Activated gamma-delta T cell (primary cell): ENCODE results near the gene CERS6.
"Not testable (repeated sequence)": the region's sequence is repeated elsewhere in the genome, so short reads cannot be mapped to it uniquely, and the experiment has no call there.

Experiments used
- DNase-seq: peaks from one replicate; lab custom pipeline; 2025; lab: John Stamatoyannopoulos, UW

Gene CERS6

GRCh38 chr2:168773719-168774521 lies 317.8 kb downstream of the CERS6 start:
- no peak for DNase-seq

- no peak for DNase-seq
Measured at GRCh38 chr2:168775837-168776236, 319.8 kb downstream of the CERS6 start.

GRCh38 chr2:168780669-168781071 lies 324.6 kb downstream of the CERS6 start:
- DNase-seq = no peak

GRCh38 chr2:168781191-168781817 lies 325.2 kb downstream of the CERS6 start:
- no peak for DNase-seq

- no peak for DNase-seq
Measured at GRCh38 chr2:168782271-168782670, 326.2 kb downstream of the CERS6 start.

GRCh38 chr2:168784993-168785392 lies 328.9 kb downstream of the CERS6 start:
- DNase-seq = no peak

GRCh38 chr2:168787098-168787781 lies 331.2 kb downstream of the CERS6 start:
- DNase-seq = no peak

GRCh38 chr2:168787782-168788376 lies 331.8 kb downstream of the CERS6 start:
- DNase-seq = no peak

GRCh38 chr2:168789776-168790175 lies 333.7 kb downstream of the CERS6 start:
- DNase-seq = no peak

GRCh38 chr2:168790226-168790902 lies 334.3 kb downstream of the CERS6 start:
- no peak for DNase-seq

GRCh38 chr2:168791140-168791539 lies 335.1 kb downstream of the CERS6 start:
- DNase-seq = not testable (repeated sequence)

GRCh38 chr2:168793596-168793995 lies 337.5 kb downstream of the CERS6 start:
- no peak for DNase-seq

GRCh38 chr2:168794968-168795367 lies 338.9 kb downstream of the CERS6 start:
- DNase-seq = no peak

GRCh38 chr2:168796090-168796577 lies 340.1 kb downstream of the CERS6 start:
- no peak for DNase-seq

- no peak for DNase-seq
Measured at GRCh38 chr2:168796583-168797285, 340.7 kb downstream of the CERS6 start.

- DNase-seq = no peak
Measured at GRCh38 chr2:168797286-168797655, 341.2 kb downstream of the CERS6 start.

- DNase-seq = no peak
Measured at GRCh38 chr2:168798076-168798887, 342.2 kb downstream of the CERS6 start.

- no peak for DNase-seq
Measured at GRCh38 chr2:168798888-168799410, 342.9 kb downstream of the CERS6 start.

- no peak for DNase-seq
Measured at GRCh38 chr2:168801471-168801870, 345.4 kb downstream of the CERS6 start.
